B cell (primary cell): Measurements from ENCODE around the gene NPHP4. TPM values are rescaled to one million over a fixed set of nuclear protein-coding genes. Genes with fewer than 3 reads are reported as not detected.

Source experiments
- ATAC-seq: fragments of 200-7000 bp; cut with Tn5 transposase; one replicate; pipeline ENCODE4 v1.10.0; 2021; ENCODE audit warnings: low read depth, mild to moderate bottlenecking, moderate number of reproducible peaks, moderate library complexity
- CTCF ChIA-PET: fragments of 350-600 bp; sonication (Branson Sonifier 250); formaldehyde crosslinking; loops from one replicate; lab custom pipeline; 2021; ENCODE audit warnings: antibody characterized with exemption, inconsistent platforms; lab: Charles Lee
- POLR2A ChIA-PET: fragments of 350-600 bp; sonication (Branson Sonifier 250); formaldehyde crosslinking; loops from one replicate; lab custom pipeline; 2021; ENCODE audit warnings: antibody characterized with exemption; lab: Charles Lee
- DNase-seq: peaks from one replicate; pipeline ENCODE4 v3.0.0; 2013
- H2AFZ ChIP-seq: 2 replicates; pipeline ENCODE4 v1.6.1; 2012; ENCODE audit warnings: mild to moderate bottlenecking, low read depth, low read length; ENCODE audit not compliant: insufficient read depth, poor library complexity, severe bottlenecking
- H3K27ac ChIP-seq, 2 donors: 1 replicate in 1 of 2; 2 replicates in 1 of 2; pipeline ENCODE4 v1.5.1; 2012 to 2013; ENCODE audit warnings: low read length in 2 of 2, mild to moderate bottlenecking in 2 of 2, moderate library complexity in 1 of 2
- H3K27me3 ChIP-seq, 4 experiments: fragments of 200-600 bp in 1 of 4; sonication (generic) in 1 of 4; replicated peaks in 1 of 4; 1 replicate in 2 of 4; 2 replicates in 2 of 4; pipeline versions ENCODE4 v1.6.1 to v1.7.0; 2013 to 2016; ENCODE audit warnings: low read length in 3 of 4, mild to moderate bottlenecking in 2 of 4, mixed read lengths in 1 of 4, moderate library complexity in 1 of 4; ENCODE audit not compliant: insufficient read depth in 4 of 4, control insufficient read depth in 3 of 4; ENCODE audit errors: control extremely low read depth in 1 of 4
- H3K36me3 ChIP-seq, 2 experiments: replicated peaks in 1 of 2; 1 replicate in 1 of 2; 2 replicates in 1 of 2; pipeline versions ENCODE4 v1.6.1 to v1.7.1; 2013; ENCODE audit warnings: low read length in 1 of 2; ENCODE audit not compliant: insufficient read depth in 2 of 2, control insufficient read depth in 1 of 2; ENCODE audit errors: control extremely low read depth in 1 of 2, extremely low read depth in 1 of 2
- H3K4me1 ChIP-seq, 2 donors: fragments of 200-600 bp in 1 of 2; sonication (generic) in 1 of 2; 1 replicate in 1 of 2; 2 replicates in 1 of 2; pipeline versions ENCODE4 v1.5.1 to v1.6.1; 2013 to 2017; ENCODE audit warnings: low read length in 2 of 2; ENCODE audit not compliant: control insufficient read depth in 2 of 2, insufficient read depth in 2 of 2
- H3K4me2 ChIP-seq: replicated peaks from 2 replicates; pipeline ENCODE3; 2012; ENCODE audit warnings: mild to moderate bottlenecking, low read depth, low read length; ENCODE audit not compliant: poor library complexity, severe bottlenecking
- H3K4me3 ChIP-seq, 5 experiments: fragments of 200-600 bp in 1 of 5; sonication (generic) in 1 of 5; 1 replicate in 3 of 5; 2 replicates in 2 of 5; pipeline versions ENCODE4 v1.5.1 to v1.7.0; 2011 to 2016; ENCODE audit warnings: low read length in 4 of 5, mild to moderate bottlenecking in 4 of 5, low read depth in 2 of 5, control low read depth in 1 of 5, moderate library complexity in 1 of 5; ENCODE audit not compliant: insufficient read depth in 1 of 5; ENCODE audit errors: control extremely low read depth in 1 of 5, extremely low read depth in 1 of 5
- H3K79me2 ChIP-seq: fragments of 200-600 bp; sonication (generic); one replicate; pipeline ENCODE4 v1.6.0; 2016; ENCODE audit warnings: low read length; ENCODE audit not compliant: control insufficient read depth, insufficient read depth
- H3K9ac ChIP-seq: fragments of 200-600 bp; sonication (generic); 2 replicates; pipeline ENCODE4 v1.6.1; 2017; ENCODE audit warnings: mild to moderate bottlenecking, low read length, moderate library complexity
- H3K9me3 ChIP-seq, 3 donors: one replicate each; pipeline versions ENCODE4 v1.6.1 to v1.7.1; 2013; ENCODE audit warnings: low read length in 2 of 3; ENCODE audit not compliant: control insufficient read depth in 2 of 3, insufficient read depth in 1 of 3; ENCODE audit errors: control extremely low read depth in 1 of 3
- H4K20me1 ChIP-seq: 2 replicates; pipeline ENCODE4 v1.6.0; 2012; ENCODE audit warnings: mild to moderate bottlenecking, low read length; ENCODE audit not compliant: insufficient read depth, control insufficient read depth, poor library complexity, severe bottlenecking
- H3K27ac Mint-ChIP-seq: one replicate; pipeline ENCODE4 v1.8.0; 2021; ENCODE audit warnings: mixed read lengths
- H3K27me3 Mint-ChIP-seq: one replicate; pipeline ENCODE4 v1.8.0; 2021; ENCODE audit warnings: mixed read lengths
- H3K4me1 Mint-ChIP-seq: one replicate; pipeline ENCODE4 v1.8.0; 2021; ENCODE audit warnings: mixed read lengths
- H3K4me3 Mint-ChIP-seq: one replicate; pipeline ENCODE4 v1.8.0; 2021; ENCODE audit warnings: mixed read lengths
- H3K9me3 Mint-ChIP-seq: one replicate; pipeline ENCODE4 v1.8.0; 2022; ENCODE audit warnings: mixed read lengths; ENCODE audit not compliant: insufficient read depth
- CTCF ChIP-seq: fragments of 200-600 bp; IDR thresholded peaks from one replicate; pipeline ENCODE4 v1.8.0; 2022; ENCODE audit warnings: antibody characterized with exemption, mild to moderate bottlenecking
- EZH2 ChIP-seq: IDR thresholded peaks from 2 replicates; pipeline ENCODE4 v1.6.1; 2012; ENCODE audit warnings: borderline replicate concordance, low read depth, mild to moderate bottlenecking, moderate library complexity, low read length; ENCODE audit not compliant: insufficient read depth, poor library complexity, severe bottlenecking
- WGBS: methylation state at CpG from one replicate; pipeline ENCODE4 v1.1.5; 2013; ENCODE audit warnings: missing lambda C conversion rate; ENCODE audit not compliant: insufficient coverage; 5-methylcytosine and 5-hydroxymethylcytosine counted together
- intact Hi-C: fragments of 100-400 bp; cut with micrococcal nuclease; formaldehyde crosslinking; loops from one replicate; pipeline ENCODE4 v1.10.0; 2022
- polyA plus RNA-seq: library from polyadenylated mRNA; depleted of rRNA; stranded (reverse); fragments of >200 nt; gene quantifications from 2 replicates; pipeline ENCODE4 v1.2.3, GENCODE V29; 2012
- total RNA-seq, 2 donors: library from RNA; stranded (reverse); fragments of 120-200 nt in 1 of 2; gene quantifications; 1 replicate in 1 of 2; 2 replicates in 1 of 2; pipeline versions ENCODE4 v1.2.3 to v1.2.4, GENCODE V29; 2013 to 2022

Gene NPHP4
- total and polyA plus RNA-seq, 2 donors (not counting 1 experiment from before 2014, with no cell fraction given): 6.5 to 14.8 TPM

- H3K79me2 ChIP-seq: no peaks in the 10 kb centered on the region
- no peak for ATAC-seq
- no peaks in the 10 kb centered on the region for H3K36me3 ChIP-seq
- WGBS: 100% methylated on average over 3 of the region's 6 CpGs
- POLR2A ChIA-PET: no interaction called here
- no peak for TF ChIP-seq EZH2
- TF ChIP-seq CTCF: no peak
- peaks cover under 1% of the 10 kb centered on the region for H3K9me3 Mint-ChIP-seq
- H2AFZ ChIP-seq: no peak overlapping the region
- H3K9me3 ChIP-seq: no peaks in the 10 kb centered on the region
- no peaks in the 10 kb centered on the region for H3K4me1 ChIP-seq
- no peak overlapping the region for H3K9ac ChIP-seq
- H3K4me3 ChIP-seq: no peak overlapping the region
- no peak overlapping the region for H3K27ac ChIP-seq
- intact Hi-C loops: no loop called here
- H3K27me3 ChIP-seq: no peaks in the 10 kb centered on the region
- DNase-seq: no peak
- CTCF ChIA-PET: no interaction called here
- H3K27ac Mint-ChIP-seq: no peak overlapping the region
- no peak overlapping the region for H3K4me2 ChIP-seq
- H3K4me3 Mint-ChIP-seq: no peak overlapping the region
- H3K4me1 Mint-ChIP-seq: no peaks in the 10 kb centered on the region
- no peaks in the 10 kb centered on the region for H3K27me3 Mint-ChIP-seq
- no peaks in the 10 kb centered on the region for H4K20me1 ChIP-seq
Measured at GRCh38 chr1:5935026-5935425, 57.2 kb downstream of the NPHP4 start.

DNA sequence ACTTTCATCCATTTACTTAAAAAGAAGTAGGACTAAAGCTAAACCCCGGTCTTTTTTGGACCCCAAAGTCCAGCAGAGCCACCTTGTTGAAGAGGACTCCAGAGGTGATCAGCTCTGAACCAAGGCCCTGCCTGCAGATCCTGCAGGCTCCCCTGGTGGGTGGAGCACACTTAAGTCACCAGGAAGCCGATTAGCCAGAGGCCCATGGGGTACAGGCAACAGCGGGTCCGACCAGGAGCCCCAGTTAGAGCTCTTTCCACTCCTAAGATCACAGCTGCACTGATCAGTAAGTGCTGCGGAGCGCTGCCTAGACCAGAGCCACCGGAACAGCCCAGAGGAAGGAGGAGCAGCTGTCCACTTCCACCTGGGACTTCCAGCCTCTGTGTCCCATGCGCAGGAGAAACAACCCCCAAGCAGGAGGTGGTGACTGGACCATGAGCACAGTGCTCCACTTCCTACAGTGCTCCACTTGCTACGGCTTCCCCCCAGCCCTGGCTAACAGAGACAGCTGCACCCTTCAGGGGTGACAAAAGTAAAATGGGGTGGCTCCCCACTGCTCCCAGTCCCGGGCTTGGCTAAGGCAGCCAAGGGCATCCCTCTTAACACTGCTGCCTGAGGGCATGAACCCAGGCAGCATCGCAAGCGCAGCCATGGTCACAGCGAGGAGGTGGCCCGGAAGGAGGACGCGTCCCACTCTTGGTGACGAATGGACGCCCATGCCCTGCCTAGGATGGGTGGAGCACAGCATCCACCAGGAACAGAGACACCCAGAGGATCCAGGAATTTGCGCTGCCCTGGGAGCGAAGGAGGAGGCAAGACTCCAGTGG is 58.0 kb downstream of the NPHP4 start:
- Histone ChIP-seq H3K9ac (no peak overlapping the region), H3K4me1 (no peaks in the 10 kb centered on the region), H3K27me3 (no peaks in the 10 kb centered on the region), H3K79me2 (no peaks in the 10 kb centered on the region), H3K27ac (no peak overlapping the region), H4K20me1 (no peaks in the 10 kb centered on the region), H3K4me2 (no peak overlapping the region), H2AFZ (no peak overlapping the region), H3K9me3 (no peaks in the 10 kb centered on the region), H3K36me3 (no peaks in the 10 kb centered on the region), H3K4me3 (no peak overlapping the region)
- DNase-seq (no peak), ATAC-seq (no peak)
- ChIA-PET POLR2A (no interaction called here), CTCF (no interaction called here)
- no peaks in the 10 kb centered on the region for H3K4me1 Mint-ChIP-seq
- TF ChIP-seq EZH2: no peak
- no peak for TF ChIP-seq CTCF
- no peaks in the 10 kb centered on the region for H3K27me3 Mint-ChIP-seq
- intact Hi-C loops: no loop called here
- WGBS: 95% methylated on average over 19 of the region's 20 CpGs
- no peak overlapping the region for H3K27ac Mint-ChIP-seq
- peaks cover 3% of the 10 kb centered on the region for H3K9me3 Mint-ChIP-seq
- no peak overlapping the region for H3K4me3 Mint-ChIP-seq
